HG03135 (cell line): ENCODE measurements around the gene OXGR1.
A peak's percentile ranks its signal among the peaks of the same experiment; 100 is the strongest.
"Not testable (repeated sequence)": the region's sequence is repeated elsewhere in the genome, so short reads cannot be mapped to it uniquely, and the experiment has no call there.

Experiments
- ATAC-seq: cut with Tn5 transposase; IDR thresholded peaks from one replicate; pipeline ENCODE4 v1.9.1; 2021; ENCODE audit warnings: mild to moderate bottlenecking, moderate library complexity; ENCODE audit not compliant: unreplicated experiment

OXGR1 gene

GRCh38 chr13:97005625-97006262, 11.5 kb upstream of the OXGR1 start:
- no peak for ATAC-seq

DNA sequence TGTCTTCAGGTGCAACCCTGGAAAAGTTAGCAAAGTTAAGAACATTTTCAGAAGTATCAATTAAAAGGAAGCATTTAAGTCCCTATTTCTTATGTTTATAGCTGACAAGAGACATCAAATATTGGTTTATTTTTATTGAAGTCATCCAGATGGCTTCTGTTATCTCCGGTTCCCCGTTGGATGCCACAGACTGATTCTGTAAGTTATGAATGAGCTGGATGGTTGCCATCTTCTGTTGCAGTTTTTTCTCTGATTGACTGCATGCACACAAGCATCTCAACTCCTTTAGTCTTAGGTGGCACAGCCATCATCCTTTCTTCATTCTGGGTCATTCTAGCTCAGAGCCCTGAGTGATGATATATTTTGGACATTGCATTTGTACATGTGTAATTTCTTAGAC, 10.6 kb upstream of the OXGR1 start:
- no peak for ATAC-seq

GRCh38 chr13:97004096-97004876, 10.0 kb upstream of the OXGR1 start:
- no peak for ATAC-seq

DNA sequence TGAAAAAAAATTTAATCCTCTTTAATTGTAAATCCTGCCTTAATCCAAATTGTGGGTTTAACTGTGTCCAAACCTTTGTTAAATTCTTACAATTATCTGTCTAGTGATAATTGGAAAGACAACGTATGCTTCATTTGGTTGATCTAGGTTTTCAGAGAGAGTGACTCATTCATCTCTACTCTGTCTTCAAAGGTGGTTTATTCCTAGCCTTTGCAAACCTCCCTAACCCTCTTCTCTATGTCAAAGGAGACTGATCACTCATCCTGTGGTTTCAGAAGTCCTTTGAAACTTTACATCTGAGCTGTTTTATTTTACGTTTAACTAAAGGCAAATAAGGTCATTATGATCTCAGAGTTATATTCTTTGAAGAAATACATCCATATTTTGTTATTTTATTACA, 8.8 kb upstream of the OXGR1 start:
- no peak for ATAC-seq

- ATAC-seq = no peak
Observed at GRCh38 chr13:97002581-97002980, 8.3 kb upstream of the OXGR1 start.

DNA sequence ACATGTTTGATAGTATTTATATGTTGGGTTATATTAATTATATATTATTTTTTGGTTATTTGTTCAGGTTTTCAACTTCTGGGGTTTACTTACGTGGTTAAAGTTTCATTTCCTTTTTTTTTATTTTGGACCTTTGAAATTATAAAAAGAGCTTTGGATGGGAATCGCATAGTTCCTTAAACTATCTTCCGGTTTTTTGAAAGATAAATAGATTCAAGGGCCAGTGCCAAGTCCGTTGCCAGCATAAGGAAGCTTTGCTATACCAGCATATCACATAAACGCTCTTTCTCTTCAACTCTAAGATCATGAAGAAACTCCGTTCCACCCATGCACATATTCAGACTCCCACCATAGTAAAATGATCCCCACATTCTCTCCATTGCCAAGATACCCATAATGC, 7.4 kb upstream of the OXGR1 start:
- no peak for ATAC-seq

DNA sequence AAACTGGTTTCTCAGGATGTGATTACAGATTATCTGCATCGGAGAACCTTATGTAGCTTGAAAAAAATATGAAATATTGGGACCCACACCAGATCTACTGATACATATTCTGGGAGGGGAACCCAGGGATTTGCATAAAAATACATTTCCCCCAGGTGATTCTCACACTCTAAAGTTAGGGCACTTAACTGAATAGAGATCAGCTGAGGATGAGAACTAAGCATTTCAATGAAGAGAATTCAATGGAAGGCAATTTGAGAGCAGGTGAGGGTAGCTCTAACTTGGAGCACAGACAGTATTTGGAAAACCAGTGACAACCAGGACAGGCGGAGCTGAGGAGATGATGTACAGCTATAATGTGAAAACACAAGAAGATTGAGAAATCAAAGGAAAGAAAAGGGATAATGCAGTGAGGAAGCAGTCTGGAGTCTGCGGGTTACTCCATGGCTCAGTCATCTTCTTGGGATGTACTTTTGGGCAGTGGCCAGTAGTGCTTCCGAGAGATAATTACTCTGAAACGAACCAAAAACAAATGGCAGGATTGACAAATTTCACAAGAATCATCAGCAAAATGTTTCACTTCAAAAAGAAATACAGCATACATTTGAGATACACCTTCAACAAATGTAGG, 6.1 kb upstream of the OXGR1 start:
- ATAC-seq = no peak

DNA sequence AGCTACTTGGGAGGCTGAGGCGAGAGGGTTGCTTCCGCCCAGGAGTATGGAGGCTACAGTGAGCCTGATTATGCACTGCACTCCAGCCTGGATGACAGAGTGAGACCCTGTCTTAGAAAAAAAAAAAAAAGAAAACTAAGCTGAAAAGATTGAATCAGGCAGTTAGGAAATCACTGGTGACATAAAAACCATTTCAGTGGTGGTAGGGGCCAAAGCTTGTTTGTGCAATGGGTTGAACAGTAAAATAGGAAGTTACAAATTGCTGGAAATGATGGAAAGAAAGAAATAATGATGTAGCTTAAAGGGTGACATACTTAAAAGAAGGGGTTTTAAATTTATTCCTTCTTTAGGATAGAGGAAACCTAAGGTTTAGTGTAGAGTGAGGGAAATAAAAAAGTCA, 4.8 kb upstream of the OXGR1 start:
- ATAC-seq = no peak

DNA sequence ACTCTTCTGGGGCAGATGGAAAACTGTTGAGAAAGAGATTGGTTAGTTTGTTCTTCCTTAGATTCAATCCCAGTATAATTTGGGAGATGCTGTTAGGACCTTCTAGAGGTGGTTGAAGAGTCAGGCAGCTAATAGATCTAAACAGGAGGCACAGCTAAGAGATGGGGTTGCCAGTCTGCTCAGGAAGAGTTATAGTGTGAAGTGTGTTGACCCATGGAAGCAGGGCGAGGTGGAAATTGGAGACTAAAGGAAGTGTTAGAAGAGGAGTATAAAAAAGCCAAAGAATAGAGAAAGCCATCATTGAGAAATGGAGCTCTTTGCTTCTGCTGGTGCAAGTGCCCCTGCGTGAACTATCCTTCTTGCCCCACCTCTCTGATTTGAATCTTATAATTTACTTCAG, 3.8 kb upstream of the OXGR1 start:
- no peak for ATAC-seq

DNA sequence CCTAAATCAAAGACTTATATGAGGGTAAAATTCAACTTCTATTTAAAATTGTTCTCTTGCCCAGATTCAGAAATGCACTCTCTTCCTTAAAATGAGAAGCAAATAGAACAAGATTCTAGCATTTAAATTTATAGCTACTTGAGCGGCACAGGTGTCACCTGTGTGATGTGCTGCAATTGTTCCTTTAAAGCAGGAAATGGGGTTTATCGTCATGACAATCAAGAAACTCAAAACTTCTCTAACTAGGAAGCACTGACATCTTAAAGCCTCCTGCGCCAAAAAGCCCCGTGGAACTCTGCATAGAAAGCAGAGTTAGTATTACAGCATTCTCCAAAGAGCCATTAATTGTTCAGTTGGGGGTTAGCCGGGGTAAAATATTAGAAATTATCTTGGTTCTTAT, 2.6 kb upstream of the OXGR1 start:
- ATAC-seq = no peak

GRCh38 chr13:96996107-96996506, 1.8 kb upstream of the OXGR1 start:
- ATAC-seq = no peak

GRCh38 chr13:96994858-96995243, 575 bp upstream of the OXGR1 start:
- no peak for ATAC-seq

DNA sequence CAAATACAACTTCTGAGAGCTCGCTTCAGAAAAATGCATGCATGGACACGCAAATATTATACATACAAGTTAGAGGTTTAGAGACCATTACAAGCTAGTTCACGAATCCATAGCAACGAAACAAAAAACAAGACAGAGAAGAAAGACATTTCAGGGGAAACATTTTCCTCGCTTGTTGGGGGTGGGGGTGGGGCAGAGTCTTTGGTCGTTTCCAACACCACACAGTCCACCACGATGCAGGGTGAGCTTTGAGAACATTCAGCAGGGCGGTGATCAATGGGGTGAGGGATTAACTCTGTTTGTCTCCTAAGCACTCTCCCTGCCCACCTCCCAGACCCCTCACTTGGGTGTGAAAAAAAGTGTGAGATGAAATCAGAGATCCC, 651 bp downstream of the OXGR1 start:
- ATAC-seq = no peak

GRCh38 chr13:96992633-96993032, 1.6 kb downstream of the OXGR1 start:
- no peak for ATAC-seq

DNA sequence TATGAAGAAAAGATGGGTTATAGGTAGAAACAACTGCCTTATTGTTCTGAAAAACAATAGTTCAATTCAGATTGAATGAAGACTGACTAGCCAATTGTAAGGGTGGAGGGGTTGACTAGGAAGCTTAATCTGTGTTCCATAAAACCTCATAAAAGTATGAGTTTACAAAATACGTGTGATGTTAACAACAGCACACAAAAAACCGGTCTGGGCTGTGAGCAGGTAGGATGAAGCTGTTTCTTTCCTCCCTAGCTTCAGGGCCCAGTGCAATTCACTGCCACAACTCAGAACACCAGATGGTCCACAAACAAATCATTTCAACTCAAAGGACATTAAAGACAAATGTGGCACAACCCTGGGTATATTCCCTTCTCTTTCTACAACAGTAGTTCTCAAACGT, 3.2 kb downstream of the OXGR1 start:
- ATAC-seq = no peak

GRCh38 chr13:96988441-96988840, 5.8 kb downstream of the OXGR1 start:
- ATAC-seq = no peak

- ATAC-seq = peak; percentile 99
Observed at GRCh38 chr13:96984051-96984508, 10.2 kb downstream of the OXGR1 start.

DNA sequence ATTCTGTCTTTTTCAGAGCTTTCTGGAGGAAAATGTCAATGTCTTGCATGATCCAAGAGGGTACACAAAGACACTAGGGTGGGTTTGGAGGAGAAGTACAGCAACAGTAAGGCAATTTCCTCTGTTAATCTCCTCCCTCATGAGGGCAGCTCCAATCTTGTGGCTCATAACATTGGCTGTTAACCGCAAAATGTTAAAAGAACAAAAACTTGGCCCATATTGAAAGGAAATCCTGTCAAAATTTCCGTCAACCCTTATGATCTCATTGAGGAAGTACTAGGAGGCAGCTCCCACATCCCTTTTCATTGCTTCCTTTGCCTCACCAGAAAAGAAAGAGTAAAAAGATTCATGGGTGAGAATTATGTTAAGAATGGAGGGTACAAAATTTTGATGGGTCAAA, 11.6 kb downstream of the OXGR1 start:
- ATAC-seq = no peak

DNA sequence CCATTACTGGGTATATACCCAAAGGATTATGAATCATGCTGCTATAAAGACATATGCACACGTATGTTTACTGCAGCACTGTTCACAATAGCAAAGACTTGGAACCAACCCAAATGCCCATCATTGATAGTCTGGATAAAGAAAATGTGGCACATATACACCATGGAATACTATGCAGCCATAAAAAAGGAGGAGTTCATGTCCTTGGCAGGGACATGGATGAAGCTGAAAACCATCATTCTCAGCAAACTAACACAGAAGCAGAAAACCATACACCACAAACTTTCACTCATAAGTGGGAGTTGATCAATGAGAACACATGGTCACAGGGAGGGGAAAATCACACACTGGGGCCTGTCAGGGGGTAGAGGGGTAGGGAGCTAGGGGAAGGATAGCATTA, 14.4 kb downstream of the OXGR1 start:
- not testable (repeated sequence) for ATAC-seq

- ATAC-seq = no peak
Observed at GRCh38 chr13:96968027-96968426, 26.2 kb downstream of the OXGR1 start.

- no peak for ATAC-seq
Observed at GRCh38 chr13:96967248-96967745, 27.0 kb downstream of the OXGR1 start.
